ENCODE measurements around the gene TRIM66. TPM values are rescaled to one million over a fixed set of nuclear protein-coding genes. Genes with fewer than 3 reads are reported as not detected.
A peak's percentile ranks its signal among the peaks of the same experiment; 100 is the strongest.

The TRIM66 gene
- total and polyA plus RNA-seq, 9 of the 15 experiments (the other 6 are each of a cell fraction or from before 2014, with no cell fraction given): 1.1 to 7.3 (median 4.9) TPM

DNA sequence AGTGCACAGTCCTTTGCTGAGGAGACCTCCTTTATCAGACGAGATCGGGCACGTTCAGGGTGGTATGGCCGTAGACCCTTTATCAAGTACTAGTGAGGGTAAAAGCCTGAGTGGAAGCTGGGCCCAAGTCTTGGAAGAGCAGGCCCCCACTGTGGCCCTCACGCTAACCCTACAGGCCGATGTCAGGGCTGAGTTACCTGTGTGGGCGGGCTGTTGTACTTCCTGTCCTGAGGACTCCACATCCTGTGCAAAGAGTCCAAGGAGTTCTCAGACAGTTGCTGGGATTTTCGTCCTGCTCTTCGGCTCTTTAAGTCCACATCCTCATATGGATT, 35.0 kb upstream of the TRIM66 start:
- no peaks in the 10 kb centered on the region; the same call in 1 of the 2 replicates for H4K20me1 ChIP-seq (replicated peaks; ENCODE audit: control insufficient read depth, insufficient read depth, low read length)
- H3K27me3 ChIP-seq (ENCODE audit: control insufficient read depth in 2 of 2, insufficient read depth in 2 of 2, low read length in 2 of 2): peaks cover 30 to 79% of the 10 kb centered on the region in 2 experiments
- ChIA-PET POLR2A (interaction anchor here (1.0 kb wide), 1 partner anchor 18 kb away, joined by 3 read pairs; no protein-coding TSS in a partner anchor), CTCF (ENCODE audit: low intra/inter-chr PET ratio) (no interaction called here)
- BruUV-seq (replicated peaks): no TSS peak
- H3K4me1 ChIP-seq (replicated peaks in 1 of 2; ENCODE audit: control insufficient read depth in 2 of 2, insufficient read depth in 2 of 2, low read length in 2 of 2): peaks cover 5 to 11% of the 10 kb centered on the region in 2 experiments; a peak in 4 of 5 replicates
- WGBS (ENCODE audit: insufficient coverage, low coverage, missing lambda C conversion rate): 30% methylated on average over 9 of the region's 9 CpGs
- H3K36me3 ChIP-seq (ENCODE audit: control insufficient read depth, insufficient read depth, low read length): no peaks in the 10 kb centered on the region
- intact Hi-C loops (cut with micrococcal nuclease) (no loop called here), in situ Hi-C loops (cut with MboI) (no loop called here)
- no peaks in the 10 kb centered on the region for H3K9me1 ChIP-seq (ENCODE audit: control insufficient read depth, insufficient read depth, low read length)
- no peak for FAIRE-seq
- peak overlapping the region; percentile 89 for H2AFZ ChIP-seq (ENCODE audit: low read depth, low read length)
- no peak overlapping the region for H3K4me3 ChIP-seq
- no peak overlapping the region for H3K27ac ChIP-seq (ENCODE audit: extremely low read depth, low read depth, low read length)
- H3K9ac ChIP-seq (ENCODE audit: insufficient read depth in 1 of 2, low read depth in 2 of 2, low read length in 2 of 2): no peak overlapping the region
- H3K79me2 ChIP-seq (ENCODE audit: control insufficient read depth, insufficient read depth, low read length): no peaks in the 10 kb centered on the region
- peak in 3 of 4 experiments; percentile 19 to 29 (median 25) for DNase-seq (ENCODE audit: extremely low read depth in 1 of 4, low spot score in 3 of 4)
- peak; percentile 53; the same call in 2 of the 3 replicates for ATAC-seq
- H3K4me2 ChIP-seq (ENCODE audit: insufficient read depth, low read length): peak overlapping the region; percentile 46; the same call in 1 of the 2 replicates
- H3K9me3 ChIP-seq (replicated peaks; ENCODE audit: control insufficient read depth, insufficient read depth, low read depth, low read length): no peaks in the 10 kb centered on the region
- TF ChIP-seq PHF21A (IDR thresholded peaks at IDR 0.05; ENCODE audit: borderline replicate concordance, low read depth): no peak
- peak; percentile 21; the same call in 1 of the 2 replicates for TF ChIP-seq DMBX1 (CRISPR knock-in tag; IDR thresholded peaks at IDR 0.05; ENCODE audit: borderline replicate concordance)
- TF ChIP-seq, protein P1, sequence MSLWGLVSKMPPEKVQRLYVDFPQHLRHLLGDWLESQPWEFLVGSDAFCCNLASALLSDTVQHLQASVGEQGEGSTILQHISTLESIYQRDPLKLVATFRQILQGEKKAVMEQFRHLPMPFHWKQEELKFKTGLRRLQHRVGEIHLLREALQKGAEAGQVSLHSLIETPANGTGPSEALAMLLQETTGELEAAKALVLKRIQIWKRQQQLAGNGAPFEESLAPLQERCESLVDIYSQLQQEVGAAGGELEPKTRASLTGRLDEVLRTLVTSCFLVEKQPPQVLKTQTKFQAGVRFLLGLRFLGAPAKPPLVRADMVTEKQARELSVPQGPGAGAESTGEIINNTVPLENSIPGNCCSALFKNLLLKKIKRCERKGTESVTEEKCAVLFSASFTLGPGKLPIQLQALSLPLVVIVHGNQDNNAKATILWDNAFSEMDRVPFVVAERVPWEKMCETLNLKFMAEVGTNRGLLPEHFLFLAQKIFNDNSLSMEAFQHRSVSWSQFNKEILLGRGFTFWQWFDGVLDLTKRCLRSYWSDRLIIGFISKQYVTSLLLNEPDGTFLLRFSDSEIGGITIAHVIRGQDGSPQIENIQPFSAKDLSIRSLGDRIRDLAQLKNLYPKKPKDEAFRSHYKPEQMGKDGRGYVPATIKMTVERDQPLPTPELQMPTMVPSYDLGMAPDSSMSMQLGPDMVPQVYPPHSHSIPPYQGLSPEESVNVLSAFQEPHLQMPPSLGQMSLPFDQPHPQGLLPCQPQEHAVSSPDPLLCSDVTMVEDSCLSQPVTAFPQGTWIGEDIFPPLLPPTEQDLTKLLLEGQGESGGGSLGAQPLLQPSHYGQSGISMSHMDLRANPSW (CRISPR knock-in tag; IDR thresholded peaks at IDR 0.05): no peak
- TF ChIP-seq ZNF134 (CRISPR knock-in tag; conservative IDR thresholded peaks at IDR 0.05): no peak
- TF ChIP-seq, protein P2, sequence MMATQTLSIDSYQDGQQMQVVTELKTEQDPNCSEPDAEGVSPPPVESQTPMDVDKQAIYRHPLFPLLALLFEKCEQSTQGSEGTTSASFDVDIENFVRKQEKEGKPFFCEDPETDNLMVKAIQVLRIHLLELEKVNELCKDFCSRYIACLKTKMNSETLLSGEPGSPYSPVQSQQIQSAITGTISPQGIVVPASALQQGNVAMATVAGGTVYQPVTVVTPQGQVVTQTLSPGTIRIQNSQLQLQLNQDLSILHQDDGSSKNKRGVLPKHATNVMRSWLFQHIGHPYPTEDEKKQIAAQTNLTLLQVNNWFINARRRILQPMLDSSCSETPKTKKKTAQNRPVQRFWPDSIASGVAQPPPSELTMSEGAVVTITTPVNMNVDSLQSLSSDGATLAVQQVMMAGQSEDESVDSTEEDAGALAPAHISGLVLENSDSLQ (IDR thresholded peaks at IDR 0.05): no peak
- TF ChIP-seq, protein P3, sequence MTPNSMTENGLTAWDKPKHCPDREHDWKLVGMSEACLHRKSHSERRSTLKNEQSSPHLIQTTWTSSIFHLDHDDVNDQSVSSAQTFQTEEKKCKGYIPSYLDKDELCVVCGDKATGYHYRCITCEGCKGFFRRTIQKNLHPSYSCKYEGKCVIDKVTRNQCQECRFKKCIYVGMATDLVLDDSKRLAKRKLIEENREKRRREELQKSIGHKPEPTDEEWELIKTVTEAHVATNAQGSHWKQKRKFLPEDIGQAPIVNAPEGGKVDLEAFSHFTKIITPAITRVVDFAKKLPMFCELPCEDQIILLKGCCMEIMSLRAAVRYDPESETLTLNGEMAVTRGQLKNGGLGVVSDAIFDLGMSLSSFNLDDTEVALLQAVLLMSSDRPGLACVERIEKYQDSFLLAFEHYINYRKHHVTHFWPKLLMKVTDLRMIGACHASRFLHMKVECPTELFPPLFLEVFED (CRISPR knock-in tag; conservative IDR thresholded peaks at IDR 0.05): no peak
- TF ChIP-seq ETV1 (tag; conservative IDR thresholded peaks at IDR 0.05; ENCODE audit: low read depth): 0 out of 2 replicates have a peak, but pooled peaks have one; percentile 20

All from K562 (cell line).